HTERT RPE-1 (cell line): ENCODE measurements around the gene UBE2U.

ENCODE experiments used
- in situ Hi-C: fragments of 300-500 bp; cut with MboI; formaldehyde crosslinking; loops from 4 replicates; pipeline ENCODE4 v1.14.3; 2020; ENCODE audit warnings: low sequenced_read_pairs

Gene UBE2U

DNA sequence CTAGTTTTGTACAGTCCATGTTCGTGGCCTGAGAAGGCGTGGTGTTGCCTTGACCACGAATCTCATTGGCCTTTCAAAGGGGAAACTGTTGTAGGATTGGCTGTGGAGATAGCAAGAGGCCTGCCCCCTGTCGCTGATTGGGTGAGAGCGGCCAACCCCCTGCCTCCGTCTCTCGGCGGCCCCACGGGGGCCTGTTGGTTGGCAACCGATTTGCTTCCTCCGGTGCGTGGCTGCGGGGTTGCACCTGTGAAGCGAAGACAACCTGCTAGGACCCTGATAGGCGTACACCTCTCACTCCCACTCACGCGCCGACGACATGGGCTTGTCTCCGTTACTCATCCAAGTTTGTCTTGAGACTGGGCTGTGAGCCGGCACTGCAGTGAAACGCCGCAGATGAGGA is at the start of gene UBE2U:
Gene UBE2U (plus strand): TSS at position 204 of the 400 bp plus-strand sequence. CDS start 428 bp downstream, outside the sequence.
- in situ Hi-C loops = no loop called here

- in situ Hi-C loops = no loop called here
Measured at GRCh38 chr1:64155278-64155677, 48.1 kb upstream of the UBE2U start.

DNA sequence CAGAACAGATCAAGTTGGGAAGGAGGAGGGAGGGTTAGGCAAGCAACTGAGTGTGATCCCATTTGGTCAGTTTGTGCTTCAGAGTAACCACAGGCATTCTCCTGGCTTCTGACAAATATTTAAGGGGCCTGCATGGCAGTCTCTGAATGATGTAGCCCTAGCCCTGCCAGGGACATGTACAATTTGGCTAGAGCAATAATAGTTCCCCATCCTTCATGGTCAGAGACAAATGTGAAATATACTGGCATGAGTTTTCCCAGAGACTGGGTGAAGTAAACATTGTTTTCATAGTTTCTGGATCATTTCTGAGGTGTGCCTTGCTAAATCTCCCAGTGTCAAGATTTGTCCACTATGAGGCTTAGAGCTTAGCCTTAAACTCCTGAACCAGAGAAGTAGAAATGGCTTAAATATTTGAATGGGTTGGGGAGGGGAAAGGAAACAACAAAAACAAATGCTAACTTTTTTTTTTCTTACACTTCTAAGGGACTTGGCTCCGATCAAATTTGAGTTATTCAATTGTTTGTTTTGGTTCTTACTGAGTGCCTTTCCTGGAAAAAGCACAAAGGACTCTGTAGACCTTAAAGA is 42.0 kb upstream of the UBE2U start:
- in situ Hi-C loops = no loop called here

- in situ Hi-C loops = no loop called here
Measured at GRCh38 chr1:64162151-64162550, 41.3 kb upstream of the UBE2U start.

- in situ Hi-C loops = no loop called here
Measured at GRCh38 chr1:64162804-64163203, 40.6 kb upstream of the UBE2U start.

- in situ Hi-C loops = no loop called here
Measured at GRCh38 chr1:64163431-64163830, 40.0 kb upstream of the UBE2U start.

DNA sequence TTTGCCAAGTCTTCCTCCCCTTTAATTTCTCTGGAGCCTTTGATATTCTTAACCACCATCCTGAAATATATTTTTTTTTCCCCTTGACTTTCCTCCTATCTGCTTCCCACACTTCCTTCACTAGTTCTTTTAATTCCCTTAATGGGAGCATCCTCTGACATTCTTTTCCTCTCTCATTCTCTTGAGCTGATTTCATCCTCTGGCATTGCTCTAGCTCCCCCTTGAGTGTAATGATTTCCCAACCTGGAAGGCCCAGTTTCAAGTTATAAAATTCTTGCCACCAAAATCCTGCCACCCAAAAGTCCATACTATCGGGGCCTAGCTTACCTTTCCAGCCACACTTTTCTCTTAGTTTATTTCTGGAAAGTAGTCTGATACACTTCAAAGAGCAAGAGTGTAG is 39.5 kb upstream of the UBE2U start:
- in situ Hi-C loops = no loop called here

DNA sequence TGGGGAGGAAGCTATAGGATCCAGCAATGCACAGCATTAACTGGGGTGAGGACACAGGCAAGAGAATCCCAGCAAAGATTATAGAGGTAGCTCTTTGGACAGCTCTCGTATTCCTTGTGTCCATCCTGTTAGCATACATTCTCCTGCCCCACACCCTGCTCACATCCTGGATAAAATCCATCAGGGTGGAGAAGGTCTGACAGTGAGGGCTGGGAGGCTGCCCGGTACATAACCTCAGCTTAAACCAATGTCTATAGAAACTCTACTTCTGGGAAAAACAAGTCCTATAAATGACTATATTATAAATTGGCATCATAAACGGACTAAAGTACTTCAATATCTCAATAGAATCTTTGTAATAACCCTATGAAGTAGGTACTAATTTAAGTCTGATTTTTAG is 36.8 kb upstream of the UBE2U start:
- in situ Hi-C loops = no loop called here

DNA sequence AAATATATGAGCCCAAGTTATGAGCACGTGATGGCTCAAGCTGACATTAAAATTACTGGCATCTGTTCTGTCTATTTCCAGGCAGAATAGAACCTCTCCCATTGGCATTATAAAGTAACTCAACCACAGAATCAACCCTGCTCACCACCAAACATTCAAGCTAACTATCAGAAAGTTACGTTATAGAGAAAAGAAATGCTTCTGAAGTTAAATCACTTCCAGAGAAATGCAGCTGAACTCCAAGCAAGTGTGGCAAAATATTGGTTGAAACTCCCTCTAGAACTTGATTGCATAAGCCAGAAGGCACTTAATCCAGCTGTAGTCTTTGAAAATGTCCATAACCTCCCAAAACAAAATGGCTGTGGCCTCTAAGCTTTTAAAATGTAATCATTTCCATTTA is 36.2 kb upstream of the UBE2U start:
- in situ Hi-C loops = no loop called here

DNA sequence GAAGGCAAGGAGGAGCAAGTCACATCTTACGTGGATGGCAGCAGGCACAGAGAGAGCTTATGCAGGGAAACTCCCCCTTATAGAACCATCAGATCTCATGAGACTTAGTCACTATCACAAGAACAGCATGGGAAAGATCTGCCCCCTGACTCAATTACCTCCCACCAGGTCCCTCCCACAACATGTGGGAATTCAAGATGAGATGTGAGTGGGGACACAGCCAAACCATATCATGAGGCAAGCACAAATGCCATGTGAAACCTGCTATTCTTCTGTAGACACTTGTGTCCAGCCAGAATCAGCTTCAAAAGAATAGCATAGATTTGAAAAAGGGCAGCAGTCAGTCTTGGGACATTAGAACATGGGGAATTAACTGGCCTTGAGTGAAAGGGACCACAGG is 32.2 kb upstream of the UBE2U start:
- in situ Hi-C loops = no loop called here

DNA sequence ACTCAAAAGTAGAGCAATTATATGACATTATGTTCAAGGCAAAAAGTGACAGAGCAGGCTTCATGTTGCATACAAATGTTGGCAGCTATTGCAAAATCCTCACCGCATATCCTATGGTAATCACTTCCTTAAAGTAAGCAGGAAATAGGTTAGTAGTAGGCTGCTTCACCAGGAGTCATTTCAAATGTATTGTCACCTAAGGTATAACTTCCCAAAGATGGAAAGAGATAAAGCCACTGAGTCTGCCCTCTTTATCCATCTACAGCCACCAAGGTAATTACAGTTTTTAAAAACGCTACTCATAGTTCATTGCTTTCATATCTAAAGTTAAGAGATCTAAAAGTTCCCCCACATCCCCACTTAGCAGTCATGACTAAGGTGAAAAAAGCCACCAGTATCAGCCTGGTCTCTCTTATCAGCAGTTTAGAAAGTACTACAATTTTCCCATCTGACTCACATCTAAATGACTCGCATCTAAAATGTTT is 31.6 kb upstream of the UBE2U start:
- in situ Hi-C loops = no loop called here

- in situ Hi-C loops = no loop called here
Measured at GRCh38 chr1:64172458-64172983, 30.9 kb upstream of the UBE2U start.

- in situ Hi-C loops = no loop called here
Measured at GRCh38 chr1:64173336-64173940, 30.0 kb upstream of the UBE2U start.

GRCh38 chr1:64175639-64176038 is 27.8 kb upstream of the UBE2U start:
- in situ Hi-C loops = no loop called here

GRCh38 chr1:64176659-64177058 is 26.8 kb upstream of the UBE2U start:
- in situ Hi-C loops = no loop called here

- in situ Hi-C loops = no loop called here
Measured at GRCh38 chr1:64179588-64179987, 23.8 kb upstream of the UBE2U start.

DNA sequence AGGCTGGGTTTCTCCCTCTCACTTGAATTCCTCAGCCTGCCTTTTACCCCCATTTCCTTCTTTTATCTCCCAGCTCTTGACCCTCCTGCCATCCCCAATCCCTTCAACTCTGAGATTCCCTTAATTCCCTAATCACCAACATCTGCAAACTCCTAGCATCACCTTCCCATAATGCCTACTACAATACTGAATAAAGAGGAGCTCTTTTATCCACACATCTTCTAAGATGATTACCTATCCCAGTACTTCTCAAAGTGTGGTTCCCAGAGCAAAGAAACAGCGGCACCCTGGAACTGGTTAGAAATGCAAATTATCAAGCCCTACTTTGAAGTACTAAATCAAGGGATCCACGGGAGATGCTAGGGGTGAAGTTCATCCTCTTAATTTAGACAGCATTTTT is 21.2 kb upstream of the UBE2U start:
- in situ Hi-C loops = no loop called here

- in situ Hi-C loops = no loop called here
Measured at GRCh38 chr1:64183395-64184002, 19.9 kb upstream of the UBE2U start.

- in situ Hi-C loops = no loop called here
Measured at GRCh38 chr1:64184003-64184440, 19.4 kb upstream of the UBE2U start.

GRCh38 chr1:64186138-64186897 is 17.1 kb upstream of the UBE2U start:
- in situ Hi-C loops = no loop called here

GRCh38 chr1:64186898-64187280 is 16.5 kb upstream of the UBE2U start:
- in situ Hi-C loops = no loop called here
